Activated CD8-positive, alpha-beta T cell treated with anti-CD3 and anti-CD28 coated beads, Interleukin-2, amount 10 ng/mL, durations not matched to agents 7 days and 5 days (primary cell): ENCODE data around the gene NHSL1. TPM values are rescaled to one million over a fixed set of nuclear protein-coding genes. Genes with fewer than 3 reads are reported as not detected.

ENCODE experiments used
- ATAC-seq: fragments of 150-1000 bp; cut with Tn5 transposase; one replicate; pipeline ENCODE4 v1.10.0; 2021; ENCODE audit warnings: moderate library complexity
- CTCF ChIA-PET: fragments of 350-600 bp; sonication (Branson Sonifier 250); formaldehyde crosslinking; loops from one replicate; lab custom pipeline; 2021; ENCODE audit warnings: antibody characterized with exemption; lab: Charles Lee
- POLR2A ChIA-PET: fragments of 350-600 bp; sonication (Branson Sonifier 250); formaldehyde crosslinking; loops from one replicate; lab custom pipeline; 2021; ENCODE audit warnings: antibody characterized with exemption; lab: Charles Lee
- DNase-seq: peaks from one replicate; pipeline ENCODE4 v3.0.0-alpha.2; 2020
- H3K27ac Mint-ChIP-seq: one replicate; pipeline ENCODE4 v1.8.0; 2021; ENCODE audit warnings: mild to moderate bottlenecking, mixed read lengths
- H3K27me3 Mint-ChIP-seq: one replicate; pipeline ENCODE4 v1.8.0; 2021; ENCODE audit warnings: low read depth, mixed read lengths
- H3K36me3 Mint-ChIP-seq: one replicate; pipeline ENCODE4 v1.8.0; 2021; ENCODE audit warnings: low read depth, mixed read lengths
- H3K4me1 Mint-ChIP-seq: one replicate; pipeline ENCODE4 v1.8.0; 2021; ENCODE audit warnings: low read depth, mixed read lengths
- H3K4me3 Mint-ChIP-seq: one replicate; pipeline ENCODE4 v1.8.0; 2021; ENCODE audit warnings: mild to moderate bottlenecking, mixed read lengths
- H3K9me3 Mint-ChIP-seq: one replicate; pipeline ENCODE4 v1.8.0; 2022; ENCODE audit warnings: mixed read lengths; ENCODE audit not compliant: insufficient read depth
- total RNA-seq, 2 experiments: library from RNA; stranded (reverse); gene quantifications; one replicate each; pipeline ENCODE4 v1.2.3, GENCODE V29; 2021

NHSL1 gene
- total RNA-seq, 2 experiments from 2014 or later = 0.13 to 0.34 TPM

GRCh38 chr6:138450445-138450844 is 48.8 kb downstream of the NHSL1 start:
- Mint-ChIP-seq H3K27me3 (peaks cover 3% of the 10 kb centered on the region), H3K9me3 (no peaks in the 10 kb centered on the region), H3K4me1 (peaks cover 9% of the 10 kb centered on the region), H3K4me3 (no peak overlapping the region), H3K36me3 (no peaks in the 10 kb centered on the region), H3K27ac (no peak overlapping the region)
- no peak for ATAC-seq
- POLR2A ChIA-PET = no interaction called here
- DNase-seq = no peak
- CTCF ChIA-PET = interaction anchor here (1.4 to 1.7 kb wide), 2 partner anchors 22 to 59 kb away, joined by 4 to 9 read pairs; no protein-coding TSS in a partner anchor

- H3K36me3 Mint-ChIP-seq = no peaks in the 10 kb centered on the region
- H3K27ac Mint-ChIP-seq = no peak overlapping the region
- no peaks in the 10 kb centered on the region for H3K4me1 Mint-ChIP-seq
- no peak overlapping the region for H3K4me3 Mint-ChIP-seq
- ATAC-seq (no peak), DNase-seq (no peak)
- peaks cover 3% of the 10 kb centered on the region for H3K27me3 Mint-ChIP-seq
- ChIA-PET CTCF (no interaction called here), POLR2A (no interaction called here)
- no peaks in the 10 kb centered on the region for H3K9me3 Mint-ChIP-seq
Observed at GRCh38 chr6:138446821-138447220, 52.5 kb downstream of the NHSL1 start.

GRCh38 chr6:138443979-138444378 is 55.3 kb downstream of the NHSL1 start:
- CTCF ChIA-PET = interaction anchor here (1.1 to 1.5 kb wide), 2 partner anchors 65 to 328 kb away, joined by 3 to 4 read pairs; no protein-coding TSS in a partner anchor
- ATAC-seq (no peak), DNase-seq (no peak)
- Mint-ChIP-seq H3K27me3 (no peaks in the 10 kb centered on the region), H3K9me3 (no peaks in the 10 kb centered on the region), H3K27ac (no peak overlapping the region), H3K4me1 (no peaks in the 10 kb centered on the region), H3K4me3 (no peak overlapping the region), H3K36me3 (no peaks in the 10 kb centered on the region)
- POLR2A ChIA-PET = no interaction called here

GRCh38 chr6:138442663-138443062 is 56.6 kb downstream of the NHSL1 start:
- H3K4me1 Mint-ChIP-seq = no peaks in the 10 kb centered on the region
- ATAC-seq = no peak
- no peaks in the 10 kb centered on the region for H3K36me3 Mint-ChIP-seq
- H3K27ac Mint-ChIP-seq = no peak overlapping the region
- no peaks in the 10 kb centered on the region for H3K27me3 Mint-ChIP-seq
- H3K4me3 Mint-ChIP-seq = no peak overlapping the region
- no peaks in the 10 kb centered on the region for H3K9me3 Mint-ChIP-seq
- ChIA-PET POLR2A (no interaction called here), CTCF (interaction anchor here (1.9 to 3.4 kb wide), 2 partner anchors 13 to 66 kb away, joined by 7 to 18 read pairs; no protein-coding TSS in a partner anchor)
- no peak for DNase-seq

- peaks cover 2% of the 10 kb centered on the region for H3K27me3 Mint-ChIP-seq
- no peak overlapping the region for H3K27ac Mint-ChIP-seq
- H3K9me3 Mint-ChIP-seq = no peaks in the 10 kb centered on the region
- ChIA-PET CTCF (interaction anchor here (1.0 to 3.4 kb wide), 4 partner anchors 14 to 79 kb away, joined by 3 to 18 read pairs (median 6); no protein-coding TSS in a partner anchor), POLR2A (no interaction called here)
- H3K4me3 Mint-ChIP-seq = no peak overlapping the region
- DNase-seq (no peak), ATAC-seq (no peak)
- H3K36me3 Mint-ChIP-seq = no peaks in the 10 kb centered on the region
- no peaks in the 10 kb centered on the region for H3K4me1 Mint-ChIP-seq
Observed at GRCh38 chr6:138441965-138442364, 57.3 kb downstream of the NHSL1 start.

- DNase-seq (no peak), ATAC-seq (no peak)
- H3K4me3 Mint-ChIP-seq = no peak overlapping the region
- H3K27me3 Mint-ChIP-seq = peaks cover 2% of the 10 kb centered on the region
- CTCF ChIA-PET = interaction anchor here (1.0 to 3.4 kb wide), 4 partner anchors 14 to 80 kb away, joined by 3 to 18 read pairs (median 6); no protein-coding TSS in a partner anchor
- POLR2A ChIA-PET = no interaction called here
- H3K9me3 Mint-ChIP-seq = no peaks in the 10 kb centered on the region
- H3K36me3 Mint-ChIP-seq = no peaks in the 10 kb centered on the region
- H3K27ac Mint-ChIP-seq = no peak overlapping the region
- no peaks in the 10 kb centered on the region for H3K4me1 Mint-ChIP-seq
Observed at GRCh38 chr6:138440758-138441357, 58.4 kb downstream of the NHSL1 start.

GRCh38 chr6:138440296-138440695 is 59.0 kb downstream of the NHSL1 start:
- Mint-ChIP-seq H3K27ac (no peak overlapping the region), H3K4me1 (no peaks in the 10 kb centered on the region), H3K27me3 (peaks cover 2% of the 10 kb centered on the region), H3K9me3 (no peaks in the 10 kb centered on the region), H3K4me3 (no peak overlapping the region), H3K36me3 (no peaks in the 10 kb centered on the region)
- no peak for ATAC-seq
- CTCF ChIA-PET = interaction anchor here (1.2 to 3.4 kb wide), 2 partner anchors 68 to 78 kb away, joined by 3 to 18 read pairs; no protein-coding TSS in a partner anchor
- POLR2A ChIA-PET = no interaction called here
- no peak for DNase-seq

GRCh38 chr6:138439546-138439945 is 59.7 kb downstream of the NHSL1 start:
- H3K4me1 Mint-ChIP-seq = no peaks in the 10 kb centered on the region
- no peaks in the 10 kb centered on the region for H3K36me3 Mint-ChIP-seq
- no peaks in the 10 kb centered on the region for H3K9me3 Mint-ChIP-seq
- POLR2A ChIA-PET = no interaction called here
- no peak overlapping the region for H3K27ac Mint-ChIP-seq
- CTCF ChIA-PET = interaction anchor here (1.2 to 3.4 kb wide), 2 partner anchors 69 to 79 kb away, joined by 3 to 18 read pairs; no protein-coding TSS in a partner anchor
- peaks cover 2% of the 10 kb centered on the region for H3K27me3 Mint-ChIP-seq
- no peak overlapping the region for H3K4me3 Mint-ChIP-seq
- no peak for DNase-seq
- ATAC-seq = no peak

GRCh38 chr6:138434925-138435324 is 64.4 kb downstream of the NHSL1 start:
- no peak for ATAC-seq
- Mint-ChIP-seq H3K9me3 (no peaks in the 10 kb centered on the region), H3K4me3 (no peak overlapping the region), H3K4me1 (no peaks in the 10 kb centered on the region), H3K27me3 (peaks cover 2% of the 10 kb centered on the region), H3K27ac (no peak overlapping the region), H3K36me3 (no peaks in the 10 kb centered on the region)
- CTCF ChIA-PET = interaction anchor here (2.4 kb wide), 1 partner anchor 75 kb away, joined by 13 read pairs; no protein-coding TSS in a partner anchor
- DNase-seq = no peak
- POLR2A ChIA-PET = no interaction called here

- Mint-ChIP-seq H3K4me1 (peaks cover 2% of the 10 kb centered on the region), H3K4me3 (no peak overlapping the region), H3K9me3 (no peaks in the 10 kb centered on the region), H3K27me3 (peaks cover 2% of the 10 kb centered on the region), H3K27ac (no peak overlapping the region), H3K36me3 (no peaks in the 10 kb centered on the region)
- POLR2A ChIA-PET = interaction anchor here (0.6 kb wide), 1 partner anchor 94 kb away, joined by 4 read pairs; no protein-coding TSS in a partner anchor
- ATAC-seq = no peak
- CTCF ChIA-PET = interaction anchor here (2.4 kb wide), 1 partner anchor 76 kb away, joined by 13 read pairs; no protein-coding TSS in a partner anchor
- DNase-seq = no peak
Observed at GRCh38 chr6:138434096-138434495, 65.2 kb downstream of the NHSL1 start.

GRCh38 chr6:138432063-138432356 is 67.3 kb downstream of the NHSL1 start:
- Mint-ChIP-seq H3K36me3 (no peaks in the 10 kb centered on the region), H3K27me3 (no peaks in the 10 kb centered on the region), H3K4me3 (no peak overlapping the region), H3K27ac (no peak overlapping the region), H3K4me1 (peaks cover 2% of the 10 kb centered on the region), H3K9me3 (no peaks in the 10 kb centered on the region)
- ChIA-PET POLR2A (no interaction called here), CTCF (interaction anchor here (0.6 to 0.9 kb wide), 2 partner anchors 77 to 85 kb away, joined by 3 read pairs; no protein-coding TSS in a partner anchor)
- no peak for ATAC-seq
- no peak for DNase-seq
